HEK293T (cell line): ENCODE results near the gene RAB11FIP4.

Experiments used
- CTCF ChIA-PET: fragments of 350-600 bp; formaldehyde crosslinking; extraction: SDS; loops from one replicate; lab custom pipeline; 2021; ENCODE audit warnings: antibody characterized with exemption, inconsistent platforms; lab: Yijun Ruan, JAX
- POLR2A ChIA-PET: fragments of 350-600 bp; formaldehyde crosslinking; extraction: SDS; loops from one replicate; lab custom pipeline; 2020; ENCODE audit warnings: antibody characterized with exemption, inconsistent platforms; lab: Yijun Ruan, JAX
- DNase-seq: peaks from one replicate; pipeline ENCODE4 v3.0.0; 2012; ENCODE audit warnings: mixed read lengths; ENCODE audit errors: extremely low spot score
- ARNT ChIP-seq: fragments of 450-650 bp; IDR thresholded peaks from 2 replicates; pipeline ENCODE4 v1.6.1; 2017; ENCODE audit warnings: mild to moderate bottlenecking
- BHLHE40 ChIP-seq: fragments of 450-650 bp; IDR thresholded peaks from 2 replicates; pipeline ENCODE4 v1.6.1; 2016; ENCODE audit warnings: mild to moderate bottlenecking, moderate library complexity, borderline replicate concordance
- CTBP1 ChIP-seq: fragments of 450-650 bp; IDR thresholded peaks from 2 replicates; pipeline ENCODE4 v1.6.1; 2016; ENCODE audit warnings: borderline replicate concordance
- ELF4 ChIP-seq: fragments of 450-650 bp; IDR thresholded peaks from 2 replicates; pipeline ENCODE4 v1.6.1; 2017; ENCODE audit warnings: antibody characterized with exemption
- FOXA1 ChIP-seq: fragments of 450-650 bp; IDR thresholded peaks from 2 replicates; pipeline ENCODE4 v1.6.1; 2016; ENCODE audit warnings: mild to moderate bottlenecking
- FOXK2 ChIP-seq: fragments of 450-650 bp; IDR thresholded peaks from 2 replicates; pipeline ENCODE4 v1.6.1; 2016; ENCODE audit warnings: mild to moderate bottlenecking
- FOXM1 ChIP-seq: fragments of 450-650 bp; IDR thresholded peaks from 2 replicates; pipeline ENCODE4 v1.6.1; 2017; ENCODE audit warnings: mild to moderate bottlenecking, borderline replicate concordance
- HDGF ChIP-seq: fragments of 450-650 bp; IDR thresholded peaks from 2 replicates; pipeline ENCODE4 v1.6.1; 2017; ENCODE audit warnings: antibody characterized with exemption, borderline replicate concordance
- L3MBTL2 ChIP-seq: fragments of 450-650 bp; conservative IDR thresholded peaks from 2 replicates; pipeline ENCODE4 v1.6.1; 2016; ENCODE audit warnings: mild to moderate bottlenecking
- LEF1 ChIP-seq: fragments of 450-650 bp; IDR thresholded peaks from 2 replicates; pipeline ENCODE4 v1.6.1; 2017; ENCODE audit warnings: mild to moderate bottlenecking, borderline replicate concordance
- NFRKB ChIP-seq: fragments of 450-650 bp; IDR thresholded peaks from 2 replicates; pipeline ENCODE4 v1.6.1; 2016; ENCODE audit warnings: mild to moderate bottlenecking, moderate library complexity
- PKNOX1 ChIP-seq: fragments of 450-650 bp; IDR thresholded peaks from 2 replicates; pipeline ENCODE4 v1.6.1; 2016
- SP1 ChIP-seq: fragments of 450-650 bp; IDR thresholded peaks from 2 replicates; pipeline ENCODE4 v1.6.1; 2017
- SUZ12 ChIP-seq: fragments of 450-650 bp; IDR thresholded peaks from 2 replicates; pipeline ENCODE4 v1.6.1; 2016; ENCODE audit warnings: mild to moderate bottlenecking
- TARDBP ChIP-seq: fragments of 450-650 bp; IDR thresholded peaks from 2 replicates; pipeline ENCODE4 v1.6.1; 2016
- ZNF384 ChIP-seq: fragments of 450-650 bp; IDR thresholded peaks from 2 replicates; pipeline ENCODE4 v1.6.1; 2016

RAB11FIP4 gene

GRCh38 chr17:31573047-31573446 is 181.6 kb downstream of the RAB11FIP4 start:
- DNase-seq = no peak
- ChIA-PET POLR2A (interaction anchor here (1.5 kb wide), 1 partner anchor 12 kb away, joined by 3 read pairs; no protein-coding TSS in a partner anchor), CTCF (no interaction called here)
- TF ChIP-seq LEF1 = no peak
- no peak for TF ChIP-seq SP1
- TF ChIP-seq PKNOX1 = no peak
- TF ChIP-seq ARNT = no peak
- no peak for TF ChIP-seq TARDBP
- TF ChIP-seq SUZ12 = no peak
- TF ChIP-seq NFRKB = no peak
- TF ChIP-seq ELF4 = no peak
- no peak for TF ChIP-seq HDGF
- TF ChIP-seq L3MBTL2 = no peak
- TF ChIP-seq FOXM1 = no peak
- no peak for TF ChIP-seq FOXA1
- no peak for TF ChIP-seq FOXK2
- TF ChIP-seq CTBP1 = no peak
- no peak for TF ChIP-seq BHLHE40
- TF ChIP-seq ZNF384 = no peak

DNA sequence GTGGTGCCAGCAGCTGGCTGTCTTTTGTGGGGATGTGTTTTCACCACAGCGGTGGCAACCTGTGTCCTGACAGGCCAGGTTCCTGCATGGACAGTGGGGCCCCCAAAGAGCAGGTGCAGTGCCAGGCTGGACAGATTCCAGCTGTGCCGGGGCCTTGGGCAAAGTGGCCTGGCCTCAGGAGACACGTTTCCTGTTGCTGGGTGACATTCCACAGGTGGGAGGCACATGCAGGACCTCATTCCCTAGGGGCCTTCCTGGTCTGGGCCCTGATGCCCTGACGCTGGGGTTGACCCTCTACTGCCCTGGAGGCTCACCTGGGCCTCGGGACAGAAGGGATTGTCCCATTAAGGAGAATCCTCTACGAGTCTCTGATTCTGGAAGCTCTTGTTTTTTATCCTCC is 182.4 kb downstream of the RAB11FIP4 start:
- DNase-seq = no peak
- ChIA-PET POLR2A (interaction anchor here (1.5 kb wide), 1 partner anchor 11 kb away, joined by 3 read pairs; no protein-coding TSS in a partner anchor), CTCF (no interaction called here)
- TF ChIP-seq TARDBP = no peak
- no peak for TF ChIP-seq ELF4
- no peak for TF ChIP-seq HDGF
- TF ChIP-seq ARNT = no peak
- no peak for TF ChIP-seq FOXK2
- TF ChIP-seq SUZ12 = no peak
- no peak for TF ChIP-seq FOXM1
- TF ChIP-seq CTBP1 = no peak
- TF ChIP-seq BHLHE40 = no peak
- TF ChIP-seq ZNF384 = no peak

DNA sequence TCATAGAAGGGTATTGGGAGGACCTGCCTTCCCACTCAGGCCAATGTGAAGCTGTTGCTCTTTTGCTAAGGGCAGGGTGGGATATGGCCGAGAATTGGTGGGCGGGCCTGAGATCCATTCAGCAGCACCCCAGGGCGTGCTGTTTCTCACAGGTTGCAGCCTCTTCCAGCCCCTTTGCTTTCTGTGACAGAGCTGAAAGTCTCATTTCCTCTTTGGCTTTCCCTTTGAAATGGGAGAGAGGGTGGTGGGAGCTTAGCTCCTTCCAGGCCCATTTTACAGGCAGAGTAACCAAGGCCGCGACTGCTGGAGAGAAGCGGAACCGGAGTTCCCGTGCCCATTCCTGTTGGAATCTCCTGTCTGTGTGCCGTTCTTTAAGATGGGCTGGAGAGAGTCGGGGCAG is 183.0 kb downstream of the RAB11FIP4 start:
- POLR2A ChIA-PET = interaction anchor here (1.5 kb wide), 1 partner anchor 11 kb away, joined by 3 read pairs; no protein-coding TSS in a partner anchor
- no peak for DNase-seq
- TF ChIP-seq ARNT (no peak), BHLHE40 (no peak), LEF1 (no peak), SUZ12 (no peak), L3MBTL2 (no peak)
- CTCF ChIA-PET = no interaction called here

DNA sequence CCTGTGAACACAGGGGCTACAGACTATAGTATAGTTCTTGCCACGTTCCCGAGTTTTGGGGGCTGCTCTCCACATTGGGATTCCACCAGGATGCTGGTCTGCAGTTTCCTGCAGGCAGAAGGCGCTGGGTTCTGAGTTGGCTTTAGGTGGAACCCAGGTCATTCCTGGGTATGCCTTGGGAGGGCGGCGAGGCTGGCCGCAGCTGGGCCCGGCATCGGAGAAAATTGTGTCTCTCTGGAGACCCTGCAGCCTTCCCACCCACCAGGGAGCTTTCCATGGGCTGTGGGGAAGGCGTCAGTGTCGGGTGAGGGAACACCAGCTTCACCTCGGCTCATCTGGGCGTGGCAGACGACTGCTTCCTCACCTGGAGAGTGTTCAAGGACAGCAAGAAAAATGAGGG is 183.6 kb downstream of the RAB11FIP4 start:
- ChIA-PET CTCF (no interaction called here), POLR2A (no interaction called here)
- DNase-seq = no peak
- TF ChIP-seq SP1 (no peak), FOXM1 (no peak), ELF4 (no peak), SUZ12 (no peak), PKNOX1 (no peak)

GRCh38 chr17:31579265-31579664 is 187.8 kb downstream of the RAB11FIP4 start:
- POLR2A ChIA-PET = no interaction called here
- TF ChIP-seq FOXK2 (no peak), FOXM1 (no peak), HDGF (no peak), LEF1 (no peak), CTBP1 (no peak), L3MBTL2 (no peak), ELF4 (no peak), ZNF384 (no peak), SP1 (no peak), TARDBP (no peak), ARNT (no peak), SUZ12 (no peak), BHLHE40 (no peak), FOXA1 (no peak), PKNOX1 (no peak), NFRKB (no peak)

DNA sequence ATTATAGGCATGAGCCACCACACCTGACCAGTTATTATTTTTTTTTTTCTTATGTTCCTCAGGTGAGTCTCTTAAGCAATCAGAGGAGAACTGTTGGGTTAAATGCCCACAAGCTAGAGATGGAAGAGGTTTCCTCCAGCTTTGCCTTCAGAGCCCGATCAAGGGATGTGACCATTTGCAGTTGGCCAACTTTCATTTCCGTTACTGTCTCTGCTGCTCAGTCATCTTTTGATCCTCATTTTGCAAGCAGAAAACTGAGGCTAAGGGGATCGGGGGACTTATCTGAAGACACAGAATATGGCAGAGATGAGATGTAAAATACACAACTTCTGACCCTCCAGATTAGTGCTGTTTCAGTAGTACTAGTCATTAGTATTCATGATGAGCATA is 188.8 kb downstream of the RAB11FIP4 start:
- no peak for TF ChIP-seq FOXA1
- TF ChIP-seq ARNT = no peak
- TF ChIP-seq LEF1 = no peak
- no peak for TF ChIP-seq L3MBTL2
- POLR2A ChIA-PET = no interaction called here
- no peak for DNase-seq
- CTCF ChIA-PET = no interaction called here

More at GRCh38 chr17:31579265-31579664, 187.8 kb downstream of the RAB11FIP4 start:
- CTCF ChIA-PET = no interaction called here
- DNase-seq = no peak
